Smooth muscle cell (in vitro differentiated cells): ENCODE data around the gene ZNF362. TPM values are rescaled to one million over a fixed set of nuclear protein-coding genes. Genes with fewer than 3 reads are reported as not detected.

Experiments
- DNase-seq: peaks from one replicate; lab custom pipeline; 2025; ENCODE audit not compliant: unreplicated experiment; lab: John Stamatoyannopoulos, UW
- H2AFZ ChIP-seq: fragments of 200-600 bp; sonication (generic); 2 replicates; pipeline ENCODE4 v1.6.0; 2016; ENCODE audit warnings: antibody characterized with exemption, low read depth, mild to moderate bottlenecking
- H3F3A ChIP-seq: fragments of 200-600 bp; sonication (generic); 2 replicates; pipeline ENCODE4 v1.6.0; 2017; ENCODE audit warnings: antibody characterized with exemption, low read depth
- H3K27ac ChIP-seq: fragments of 200-600 bp; sonication (generic); 2 replicates; pipeline ENCODE4 v1.5.1; 2016; ENCODE audit warnings: low read depth, mild to moderate bottlenecking
- H3K27me3 ChIP-seq: fragments of 200-600 bp; sonication (generic); 2 replicates; pipeline ENCODE4 v1.6.1; 2016; ENCODE audit warnings: low read depth, mild to moderate bottlenecking
- H3K36me3 ChIP-seq: fragments of 200-600 bp; sonication (generic); 2 replicates; pipeline ENCODE4 v1.5.1; 2016; ENCODE audit warnings: low read depth
- H3K4me1 ChIP-seq: fragments of 200-600 bp; sonication (generic); 2 replicates; pipeline ENCODE4 v1.5.1; 2016; ENCODE audit warnings: low read depth
- H3K4me2 ChIP-seq: fragments of 200-600 bp; sonication (generic); 2 replicates; pipeline ENCODE4 v1.6.0; 2016; ENCODE audit warnings: mild to moderate bottlenecking
- H3K4me3 ChIP-seq: fragments of 200-600 bp; sonication (generic); 2 replicates; pipeline ENCODE4 v1.5.1; 2016; ENCODE audit warnings: mild to moderate bottlenecking
- H3K79me2 ChIP-seq: fragments of 200-600 bp; sonication (generic); 2 replicates; pipeline ENCODE4 v1.6.0; 2016; ENCODE audit warnings: low read depth, mild to moderate bottlenecking
- H3K9ac ChIP-seq: fragments of 200-600 bp; sonication (generic); 2 replicates; pipeline ENCODE4 v1.6.0; 2016; ENCODE audit warnings: low read depth
- H3K9me3 ChIP-seq: fragments of 200-600 bp; sonication (generic); replicated peaks from 2 replicates; pipeline ENCODE4 v1.5.1; 2016; ENCODE audit warnings: low read depth
- H4K20me1 ChIP-seq: fragments of 200-600 bp; sonication (generic); 2 replicates; pipeline ENCODE4 v1.6.0; 2016; ENCODE audit warnings: low read depth
- CTCF ChIP-seq: fragments of 200-600 bp; sonication (generic); IDR thresholded peaks from 2 replicates; pipeline ENCODE4 v1.5.1; 2017; ENCODE audit warnings: borderline replicate concordance, mild to moderate bottlenecking, antibody characterized with exemption; ENCODE audit not compliant: insufficient read depth, poor library complexity, severe bottlenecking
- WGBS: methylation state at CpG from one replicate; pipeline ENCODE4 v1.1.7; 2016; ENCODE audit warnings: low lambda C conversion rate; 5-methylcytosine and 5-hydroxymethylcytosine counted together
- polyA plus RNA-seq: library from polyadenylated mRNA; unstranded; fragments of >200 nt; fragmentation: Nextera tagmentation; extraction: Ambion mirVana; gene quantifications from 2 replicates; pipeline ENCODE4 v1.2.1, GENCODE V29; 2016
- total RNA-seq: library from RNA; depleted of rRNA; stranded (reverse); fragments of >200 nt; gene quantifications from 2 replicates; pipeline ENCODE4 v1.2.3, GENCODE V29; 2014

The ZNF362 gene
- total and polyA plus RNA-seq, 2 experiments from 2014 or later, result 30.0 to 38.2 TPM

DNA sequence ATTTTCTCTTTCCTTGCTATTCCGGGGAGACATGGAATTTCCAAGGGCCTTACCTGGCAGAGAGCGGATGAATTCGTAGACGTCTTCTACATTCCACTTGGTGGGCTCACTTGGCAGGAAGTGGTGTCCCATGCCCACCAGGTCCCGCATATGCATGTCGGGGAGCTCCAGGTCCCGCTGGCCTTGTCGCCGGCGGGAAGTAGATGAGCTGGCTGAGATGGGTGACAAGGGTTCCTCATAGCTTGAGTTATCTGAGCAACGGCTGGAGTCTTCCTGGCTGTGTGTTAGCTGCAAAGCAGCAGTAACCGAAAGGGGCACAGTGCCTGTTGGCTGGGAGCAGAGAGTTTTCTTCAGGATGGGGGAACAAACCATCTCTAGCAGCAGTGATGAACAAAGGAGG lies 72.5 kb downstream of the ZNF362 start:
- H3K79me2 ChIP-seq, result peaks cover 33% of the 10 kb centered on the region

DNA sequence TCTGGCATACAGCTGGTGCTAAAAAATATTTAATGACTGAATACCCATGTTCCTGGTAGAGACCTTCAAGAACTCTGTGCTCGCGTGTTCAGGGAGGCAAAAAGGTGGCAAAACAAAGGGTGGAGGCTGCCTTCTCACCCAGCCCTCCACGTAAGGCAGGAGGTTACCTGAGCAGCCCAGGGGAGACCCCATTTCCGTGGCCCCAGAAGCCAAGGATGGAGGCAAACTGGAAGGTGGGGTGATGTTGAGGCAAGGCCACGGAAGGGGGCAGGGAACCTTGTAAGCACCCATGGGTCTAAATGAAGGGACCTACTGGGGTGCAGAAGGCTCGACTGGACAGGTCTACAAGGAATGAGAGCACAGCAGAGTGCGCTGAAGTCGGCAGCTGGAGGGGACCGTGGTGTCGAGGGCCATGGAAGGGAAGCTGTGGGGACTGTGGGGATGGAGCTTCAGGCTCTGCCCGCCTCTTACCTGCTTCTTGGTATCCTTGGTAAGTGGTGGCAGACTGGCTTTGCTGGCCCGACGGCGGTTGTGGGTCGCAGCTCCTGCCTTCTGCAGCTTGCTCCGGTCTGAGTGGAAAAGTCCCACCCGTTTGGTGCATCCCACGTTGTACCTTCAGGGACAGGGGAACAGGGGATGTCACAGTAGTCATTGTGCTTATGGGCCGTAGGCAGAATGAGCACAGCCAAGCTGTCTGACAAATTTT lies 73.5 kb downstream of the ZNF362 start:
- H3K4me2 ChIP-seq, result no peak overlapping the region
- H3K4me3 ChIP-seq, result no peak overlapping the region
- H4K20me1 ChIP-seq, result peaks cover 100% of the 10 kb centered on the region
- H3K4me1 ChIP-seq, result peaks cover 8% of the 10 kb centered on the region
- TF ChIP-seq CTCF, result no peak
- H3K27me3 ChIP-seq, result no peaks in the 10 kb centered on the region
- H3K79me2 ChIP-seq, result peaks cover 42% of the 10 kb centered on the region
- no peak for DNase-seq
- H3K36me3 ChIP-seq, result peaks cover 15% of the 10 kb centered on the region
- WGBS, result 96% methylated on average over 19 of the region's 19 CpGs
- no peaks in the 10 kb centered on the region for H3K9me3 ChIP-seq
- H3K9ac ChIP-seq, result no peak overlapping the region
- H2AFZ ChIP-seq, result no peak overlapping the region
- H3K27ac ChIP-seq, result peak overlapping the region; percentile 55
- H3F3A ChIP-seq, result peaks cover 12% of the 10 kb centered on the region

More for the DNA sequence above, 72.5 kb downstream of the ZNF362 start:
- Histone ChIP-seq H3K4me2 (no peak overlapping the region), H4K20me1 (peaks cover 100% of the 10 kb centered on the region), H2AFZ (no peak overlapping the region), H3K36me3 (peaks cover 15% of the 10 kb centered on the region), H3K4me3 (no peak overlapping the region), H3K9ac (no peak overlapping the region), H3K27ac (peak overlapping the region; percentile 55), H3K27me3 (no peaks in the 10 kb centered on the region), H3F3A (peaks cover 16% of the 10 kb centered on the region), H3K4me1 (no peaks in the 10 kb centered on the region), H3K9me3 (no peaks in the 10 kb centered on the region)
- 96% methylated on average over 12 of the region's 12 CpGs for WGBS
- no peak for TF ChIP-seq CTCF
- no peak for DNase-seq

- Histone ChIP-seq H3K4me1 (peaks cover 8% of the 10 kb centered on the region), H3K27me3 (no peaks in the 10 kb centered on the region), H3K4me2 (no peak overlapping the region), H2AFZ (no peak overlapping the region), H3K9ac (no peak overlapping the region), H3K36me3 (peaks cover 15% of the 10 kb centered on the region), H3K9me3 (no peaks in the 10 kb centered on the region), H3F3A (peaks cover 12% of the 10 kb centered on the region), H3K79me2 (peaks cover 49% of the 10 kb centered on the region), H3K4me3 (no peak overlapping the region), H3K27ac (no peak overlapping the region), H4K20me1 (peaks cover 100% of the 10 kb centered on the region)
- no peak for DNase-seq
- 85% methylated on average over 3 of the region's 3 CpGs for WGBS
- TF ChIP-seq CTCF, result no peak
These were observed 74.1 kb downstream of the ZNF362 start for GRCh38 chr1:33330361-33330890.
